Measurements from ENCODE around the gene PRC1.

GRCh38 chr15:90921887-90922286 is 72.4 kb downstream of the PRC1 start:
- TF ChIP-seq REST (IDR thresholded peaks at IDR 0.05; ENCODE audit: borderline replicate concordance) (no peak), CTCF (IDR thresholded peaks at IDR 0.05; ENCODE audit: poor library complexity, severe bottlenecking) (no peak), POLR2AphosphoS5 (IDR thresholded peaks at IDR 0.05) (no peak), RAD21 (conservative IDR thresholded peaks at IDR 0.05) (no peak), MXI1 (conservative IDR thresholded peaks at IDR 0.05; ENCODE audit: poor library complexity, severe bottlenecking) (no peak), EP300 (conservative IDR thresholded peaks at IDR 0.05; ENCODE audit: poor library complexity, severe bottlenecking) (no peak), EZH2 (IDR thresholded peaks at IDR 0.05; ENCODE audit: borderline replicate concordance, insufficient read depth, low read length, poor library complexity, severe bottlenecking) (no peak), TAF1 (IDR thresholded peaks at IDR 0.05; ENCODE audit: low read depth) (no peak), SMC3 (conservative IDR thresholded peaks at IDR 0.05; ENCODE audit: poor library complexity) (no peak)

All from neural cell (in vitro differentiated cells).